GM12878 (cell line): ENCODE measurements around the gene SRP72. TPM values are rescaled to one million over a fixed set of nuclear protein-coding genes. Genes with fewer than 3 reads are reported as not detected.

ENCODE experiments used
- ATF7 ChIP-seq: fragments of 450-650 bp; IDR thresholded peaks from 2 replicates; pipeline ENCODE4 v1.6.1; 2016; ENCODE audit warnings: low read depth, mild to moderate bottlenecking
- BHLHE40 ChIP-seq, 2 experiments: fragments of 450-650 bp in 1 of 2; IDR thresholded peaks; 2 replicates each; pipeline ENCODE4 v1.6.1; 2011 to 2017; ENCODE audit warnings: low read depth in 2 of 2, borderline replicate concordance in 1 of 2, improper control_type of control experiment in 1 of 2, low read length in 1 of 2, mild to moderate bottlenecking in 1 of 2
- CTCF ChIP-seq, 3 experiments: IDR thresholded peaks in 2 of 3; conservative IDR thresholded peaks in 1 of 3; 2 replicates each; pipeline ENCODE4 v1.5.1; 2011; ENCODE audit warnings: low read depth in 3 of 3, low read length in 3 of 3, mild to moderate bottlenecking in 3 of 3, control low read depth in 2 of 3, moderate library complexity in 2 of 3, inconsistent platforms in 1 of 3, mixed read lengths in 1 of 3; ENCODE audit not compliant: control insufficient read depth in 2 of 3, insufficient read depth in 1 of 3; ENCODE audit errors: extremely low read depth in 1 of 3
- GABPA ChIP-seq: IDR thresholded peaks from 2 replicates; pipeline ENCODE4 v1.6.1; 2014; ENCODE audit warnings: antibody characterized with exemption, low read depth, mild to moderate bottlenecking, inconsistent platforms
- MAX ChIP-seq: IDR thresholded peaks from 2 replicates; pipeline ENCODE4 v1.6.1; 2012; ENCODE audit warnings: low read depth, low read length, improper control_type of control experiment
- RFX5 ChIP-seq: IDR thresholded peaks from 2 replicates; pipeline ENCODE4 v1.6.1; 2011; ENCODE audit warnings: low read depth, low read length, improper control_type of control experiment
- SMARCA5 ChIP-seq: fragments of 450-650 bp; IDR thresholded peaks from 2 replicates; pipeline ENCODE4 v1.6.1; 2017; ENCODE audit warnings: mild to moderate bottlenecking
- SRF ChIP-seq, 2 experiments: IDR thresholded peaks; 2 replicates each; pipeline ENCODE4 v1.6.1; 2011; ENCODE audit warnings: low read depth in 2 of 2, low read length in 2 of 2, mild to moderate bottlenecking in 1 of 2, moderate library complexity in 1 of 2
- TCF12 ChIP-seq: IDR thresholded peaks from 2 replicates; pipeline ENCODE4 v1.6.1; 2011; ENCODE audit warnings: low read depth, mild to moderate bottlenecking, low read length
- polyA plus RNA-seq, 11 experiments: library from polyadenylated mRNA; depleted of rRNA in 4 of 11; unstranded in 6 of 11; stranded (reverse) in 5 of 11; fragments of >200 nt; fragmentation: Nextera tagmentation in 4 of 11; fragmentation: Illumina TruSeq in 1 of 11; extraction: Ambion mirVana in 4 of 11; extraction: Trizol in 1 of 11; gene quantifications; 1 replicate in 1 of 11; 2 replicates in 10 of 11; pipeline versions ENCODE4 v1.2.1 to v1.2.3, GENCODE V29; 2011 to 2016; ENCODE audit warnings: inconsistent platforms in 2 of 11, missing spikeins in 2 of 11, low read depth in 1 of 11
- total RNA-seq, 4 experiments: library from RNA; depleted of rRNA in 3 of 4; stranded (reverse); fragments of >200 nt in 3 of 4; fragmentation: Illumina TruSeq in 1 of 4; extraction: Trizol in 1 of 4; gene quantifications; 2 replicates each; pipeline versions ENCODE4 v1.2.1 to v1.2.3, GENCODE V29; 2013 to 2021
- TF ChIP-seq, protein P1 (sequence below): fragments of 450-650 bp; IDR thresholded peaks from 2 replicates; pipeline ENCODE4 v1.6.1; 2017; ENCODE audit warnings: mild to moderate bottlenecking, moderate library complexity

SRP72 gene
- total and polyA plus RNA-seq, 10 of the 15 experiments (the other 5 are each of a cell fraction or from before 2014, with no cell fraction given) = 61.6 to 186 (median 133) TPM

- TF ChIP-seq RFX5 (peak; percentile 46; the same call in 1 of the 2 replicates), BHLHE40 (IDR thresholded peaks at IDR 0.05; ENCODE audit: borderline replicate concordance in 1 of 2, low read depth in 2 of 2, low read length in 1 of 2) (peak; percentile 33 to 65; a peak in 3 of 4 replicates), TCF12 (peak; percentile 80; the same call in 1 of the 2 replicates), SMARCA5 (peak; percentile 90; the same call in 1 of the 2 replicates), MAX (peak; percentile 55; the same call in 1 of the 2 replicates), SRF (IDR thresholded peaks at IDR 0.05; ENCODE audit: low read depth in 2 of 2, low read length in 2 of 2) (no peak), CTCF (IDR thresholded peaks at IDR 0.05 in 2 of 3, conservative IDR thresholded peaks at IDR 0.05 in 1 of 3; ENCODE audit: control insufficient read depth in 2 of 3, extremely low read depth in 1 of 3, insufficient read depth in 1 of 3, low read depth in 3 of 3, low read length in 3 of 3) (peak; percentile 94 to 99 (median 97); a peak in 5 of 6 replicates), ATF7 (0 out of 2 replicates have a peak, but pooled peaks have one; percentile 14), GABPA (no peak)
- TF ChIP-seq, protein P1, sequence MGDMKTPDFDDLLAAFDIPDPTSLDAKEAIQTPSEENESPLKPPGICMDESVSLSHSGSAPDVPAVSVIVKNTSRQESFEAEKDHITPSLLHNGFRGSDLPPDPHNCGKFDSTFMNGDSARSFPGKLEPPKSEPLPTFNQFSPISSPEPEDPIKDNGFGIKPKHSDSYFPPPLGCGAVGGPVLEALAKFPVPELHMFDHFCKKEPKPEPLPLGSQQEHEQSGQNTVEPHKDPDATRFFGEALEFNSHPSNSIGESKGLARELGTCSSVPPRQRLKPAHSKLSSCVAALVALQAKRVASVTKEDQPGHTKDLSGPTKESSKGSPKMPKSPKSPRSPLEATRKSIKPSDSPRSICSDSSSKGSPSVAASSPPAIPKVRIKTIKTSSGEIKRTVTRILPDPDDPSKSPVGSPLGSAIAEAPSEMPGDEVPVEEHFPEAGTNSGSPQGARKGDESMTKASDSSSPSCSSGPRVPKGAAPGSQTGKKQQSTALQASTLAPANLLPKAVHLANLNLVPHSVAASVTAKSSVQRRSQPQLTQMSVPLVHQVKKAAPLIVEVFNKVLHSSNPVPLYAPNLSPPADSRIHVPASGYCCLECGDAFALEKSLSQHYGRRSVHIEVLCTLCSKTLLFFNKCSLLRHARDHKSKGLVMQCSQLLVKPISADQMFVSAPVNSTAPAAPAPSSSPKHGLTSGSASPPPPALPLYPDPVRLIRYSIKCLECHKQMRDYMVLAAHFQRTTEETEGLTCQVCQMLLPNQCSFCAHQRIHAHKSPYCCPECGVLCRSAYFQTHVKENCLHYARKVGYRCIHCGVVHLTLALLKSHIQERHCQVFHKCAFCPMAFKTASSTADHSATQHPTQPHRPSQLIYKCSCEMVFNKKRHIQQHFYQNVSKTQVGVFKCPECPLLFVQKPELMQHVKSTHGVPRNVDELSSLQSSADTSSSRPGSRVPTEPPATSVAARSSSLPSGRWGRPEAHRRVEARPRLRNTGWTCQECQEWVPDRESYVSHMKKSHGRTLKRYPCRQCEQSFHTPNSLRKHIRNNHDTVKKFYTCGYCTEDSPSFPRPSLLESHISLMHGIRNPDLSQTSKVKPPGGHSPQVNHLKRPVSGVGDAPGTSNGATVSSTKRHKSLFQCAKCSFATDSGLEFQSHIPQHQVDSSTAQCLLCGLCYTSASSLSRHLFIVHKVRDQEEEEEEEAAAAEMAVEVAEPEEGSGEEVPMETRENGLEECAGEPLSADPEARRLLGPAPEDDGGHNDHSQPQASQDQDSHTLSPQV = peak; percentile 70; the same call in 1 of the 2 replicates
These were observed 77.2 kb downstream of the SRP72 start (continued) for GRCh38 chr4:56544573-56545131.
